Measurements from ENCODE around the gene TSHZ2. TPM values are rescaled to one million over a fixed set of nuclear protein-coding genes. Genes with fewer than 3 reads are reported as not detected.

TSHZ2 gene
- total and polyA plus RNA-seq, 2 of the 4 experiments (the other 2 are of a cell fraction) = under 0.01 to 0.02 TPM

DNA sequence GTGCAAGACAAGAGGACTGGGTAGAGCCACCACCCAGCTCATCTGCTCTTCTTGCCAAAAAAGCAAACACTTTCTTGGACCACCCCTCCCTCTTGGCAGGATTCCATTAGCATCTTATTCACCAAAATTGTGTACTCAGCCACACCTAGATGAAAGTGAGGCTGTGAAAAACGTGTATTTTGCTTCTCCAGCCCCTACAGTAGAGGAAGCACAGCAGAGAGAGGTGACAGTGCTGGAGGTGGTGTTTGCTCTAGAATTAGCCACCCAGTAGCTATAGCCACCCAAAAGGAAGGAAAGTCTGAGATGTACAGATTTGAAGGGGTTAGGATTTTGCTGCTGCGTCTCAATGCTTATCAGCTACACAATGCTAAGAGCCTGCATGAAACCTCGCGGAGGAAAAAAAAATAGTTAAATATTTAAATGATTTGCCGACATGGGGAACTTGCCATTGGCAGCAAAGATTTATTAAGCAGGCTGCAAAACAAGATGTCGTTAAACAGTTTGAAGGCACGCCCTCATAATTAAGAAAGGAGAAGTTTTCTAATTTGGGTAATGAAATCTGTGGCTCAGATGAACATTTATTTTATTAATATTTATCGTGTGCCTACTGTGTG is 334.1 kb downstream of the TSHZ2 start:
- WGBS, 2 experiments (ENCODE audit: extremely low coverage in 2 of 2, insufficient read length in 1 of 2) = 60% methylated on average over 1 of the region's 8 CpGs; no CpG with 5 or more reads in 1 of the 2 experiments
- no peak overlapping the region for H3K9ac ChIP-seq (ENCODE audit: low read depth, low read length)
- no peak overlapping the region for H4K5ac ChIP-seq (ENCODE audit: low read depth, low read length)
- no peak for ATAC-seq (ENCODE audit: low read depth)
- H3K9me1 ChIP-seq (ENCODE audit: insufficient read depth, low read length) = no peaks in the 10 kb centered on the region
- no peaks in the 10 kb centered on the region for H3K36me3 ChIP-seq (ENCODE audit: control insufficient read depth, insufficient read depth, low read length)
- H3K4me1 ChIP-seq (ENCODE audit: control insufficient read depth, insufficient read depth, low read length) = no peaks in the 10 kb centered on the region
- no peak overlapping the region for H3K27ac ChIP-seq (ENCODE audit: insufficient read depth, low read length)
- no peak overlapping the region for H2BK20ac ChIP-seq (ENCODE audit: low read depth, low read length)
- H3K9me3 ChIP-seq (ENCODE audit: control insufficient read depth, insufficient read depth, low read length) = no peaks in the 10 kb centered on the region
- H3K23ac ChIP-seq (ENCODE audit: low read depth, low read length) = no peak overlapping the region
- no peak overlapping the region for H2BK5ac ChIP-seq (ENCODE audit: low read depth, low read length, poor library complexity, severe bottlenecking)
- no peak overlapping the region for H3K14ac ChIP-seq (replicated peaks; ENCODE audit: low read depth, low read length)
- H3K4me2 ChIP-seq (ENCODE audit: low read depth, low read length) = no peak overlapping the region
- TF ChIP-seq MAFK (IDR thresholded peaks at IDR 0.05; ENCODE audit: low read depth, low read length) (no peak), USF2 (IDR thresholded peaks at IDR 0.05; ENCODE audit: low read depth, low read length) (no peak), SMC3 (IDR thresholded peaks at IDR 0.05; ENCODE audit: low read depth, low read length) (no peak), RFX5 (IDR thresholded peaks at IDR 0.05; ENCODE audit: low read depth, low read length) (no peak), FOS (IDR thresholded peaks at IDR 0.05; ENCODE audit: low read depth, low read length) (no peak), MAZ (IDR thresholded peaks at IDR 0.05; ENCODE audit: borderline replicate concordance, low read depth, low read length) (no peak), RAD21 (IDR thresholded peaks at IDR 0.05; ENCODE audit: low read length) (no peak), RCOR1 (IDR thresholded peaks at IDR 0.05; ENCODE audit: insufficient replicate concordance, low read length) (no peak), POLR2A (IDR thresholded peaks at IDR 0.05; ENCODE audit: low read depth, low read length) (no peak), CEBPB (IDR thresholded peaks at IDR 0.05; ENCODE audit: low read depth, low read length) (no peak)
- TF ChIP-seq, protein P1, sequence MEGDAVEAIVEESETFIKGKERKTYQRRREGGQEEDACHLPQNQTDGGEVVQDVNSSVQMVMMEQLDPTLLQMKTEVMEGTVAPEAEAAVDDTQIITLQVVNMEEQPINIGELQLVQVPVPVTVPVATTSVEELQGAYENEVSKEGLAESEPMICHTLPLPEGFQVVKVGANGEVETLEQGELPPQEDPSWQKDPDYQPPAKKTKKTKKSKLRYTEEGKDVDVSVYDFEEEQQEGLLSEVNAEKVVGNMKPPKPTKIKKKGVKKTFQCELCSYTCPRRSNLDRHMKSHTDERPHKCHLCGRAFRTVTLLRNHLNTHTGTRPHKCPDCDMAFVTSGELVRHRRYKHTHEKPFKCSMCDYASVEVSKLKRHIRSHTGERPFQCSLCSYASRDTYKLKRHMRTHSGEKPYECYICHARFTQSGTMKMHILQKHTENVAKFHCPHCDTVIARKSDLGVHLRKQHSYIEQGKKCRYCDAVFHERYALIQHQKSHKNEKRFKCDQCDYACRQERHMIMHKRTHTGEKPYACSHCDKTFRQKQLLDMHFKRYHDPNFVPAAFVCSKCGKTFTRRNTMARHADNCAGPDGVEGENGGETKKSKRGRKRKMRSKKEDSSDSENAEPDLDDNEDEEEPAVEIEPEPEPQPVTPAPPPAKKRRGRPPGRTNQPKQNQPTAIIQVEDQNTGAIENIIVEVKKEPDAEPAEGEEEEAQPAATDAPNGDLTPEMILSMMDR (conservative IDR thresholded peaks at IDR 0.05; ENCODE audit: low read depth, low read length) = no peak
- TF ChIP-seq, protein P2, sequence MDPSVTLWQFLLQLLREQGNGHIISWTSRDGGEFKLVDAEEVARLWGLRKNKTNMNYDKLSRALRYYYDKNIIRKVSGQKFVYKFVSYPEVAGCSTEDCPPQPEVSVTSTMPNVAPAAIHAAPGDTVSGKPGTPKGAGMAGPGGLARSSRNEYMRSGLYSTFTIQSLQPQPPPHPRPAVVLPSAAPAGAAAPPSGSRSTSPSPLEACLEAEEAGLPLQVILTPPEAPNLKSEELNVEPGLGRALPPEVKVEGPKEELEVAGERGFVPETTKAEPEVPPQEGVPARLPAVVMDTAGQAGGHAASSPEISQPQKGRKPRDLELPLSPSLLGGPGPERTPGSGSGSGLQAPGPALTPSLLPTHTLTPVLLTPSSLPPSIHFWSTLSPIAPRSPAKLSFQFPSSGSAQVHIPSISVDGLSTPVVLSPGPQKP (IDR thresholded peaks at IDR 0.05; ENCODE audit: borderline replicate concordance, low read depth, low read length) = no peak
- no peak overlapping the region for H3K56ac ChIP-seq (ENCODE audit: extremely low read depth, insufficient read depth, low read length)
- H3K27me3 ChIP-seq (ENCODE audit: control insufficient read depth, insufficient read depth, low read length) = no peaks in the 10 kb centered on the region
- H3K4ac ChIP-seq (ENCODE audit: low read depth, low read length) = no peak overlapping the region
- no peak for DNase-seq
- intact Hi-C loops (cut with micrococcal nuclease) (no loop called here), dilution Hi-C loops (cut with HindIII; ENCODE audit: low sequenced_read_pairs, unreplicated experiment) (no loop called here), in situ Hi-C loops (cut with MboI; ENCODE audit: low sequenced_read_pairs) (no loop called here)
- H2BK15ac ChIP-seq (ENCODE audit: low read depth, low read length) = no peak overlapping the region
- no TSS peak for BruUV-seq (replicated peaks)
- H3K4me3 ChIP-seq (ENCODE audit: insufficient read depth, low read depth, low read length) = no peak overlapping the region
- H2AK9ac ChIP-seq (replicated peaks; ENCODE audit: low read depth, low read length, poor library complexity) = no peak overlapping the region
- no peak overlapping the region for H2BK120ac ChIP-seq (ENCODE audit: low read depth, low read length)
- no peak overlapping the region for H3K18ac ChIP-seq (ENCODE audit: low read depth, low read length)
- H4K8ac ChIP-seq (ENCODE audit: low read depth in 2 of 2, low read length in 2 of 2) = no peak overlapping the region
- H2AK5ac ChIP-seq (ENCODE audit: low read depth, low read length) = no peak overlapping the region
- no peaks in the 10 kb centered on the region for H4K20me1 ChIP-seq (ENCODE audit: insufficient read depth, low read length)
- H4K91ac ChIP-seq (ENCODE audit: insufficient read depth, low read depth, low read length) = no peak overlapping the region
- CTCF ChIA-PET = no interaction called here
- no peaks in the 10 kb centered on the region for H3K79me1 ChIP-seq (ENCODE audit: low read depth in 1 of 2, low read length in 2 of 2)
- H2AFZ ChIP-seq (replicated peaks; ENCODE audit: low read length, poor library complexity) = no peak overlapping the region
- POLR2A ChIA-PET (ENCODE audit: unreplicated experiment) = no interaction called here

Measured in IMR-90 (cell line).